Ishikawa (cell line): ENCODE measurements around the gene CEBPG.

ENCODE experiments used
- CEBPB ChIP-seq: IDR thresholded peaks from 2 replicates; pipeline ENCODE4 v1.6.1; 2012
- CREB1 ChIP-seq: IDR thresholded peaks from 2 replicates; pipeline ENCODE4 v1.6.1; 2012; ENCODE audit warnings: low read depth
- EGR1 ChIP-seq: IDR thresholded peaks from 2 replicates; pipeline ENCODE4 v1.6.1; 2012
- EP300 ChIP-seq: IDR thresholded peaks from 2 replicates; pipeline ENCODE4 v1.6.1; 2012; ENCODE audit warnings: borderline replicate concordance
- FOXM1 ChIP-seq: IDR thresholded peaks from 2 replicates; pipeline ENCODE4 v1.6.1; 2012; ENCODE audit warnings: low read depth, borderline replicate concordance
- NFIC ChIP-seq: IDR thresholded peaks from 2 replicates; pipeline ENCODE4 v1.6.1; 2012
- RAD21 ChIP-seq: IDR thresholded peaks from 2 replicates; pipeline ENCODE4 v1.6.1; 2012; ENCODE audit warnings: low read depth
- TAF1 ChIP-seq: IDR thresholded peaks from 2 replicates; pipeline ENCODE4 v1.6.1; 2012; ENCODE audit warnings: low read depth, mild to moderate bottlenecking
- TCF12 ChIP-seq: IDR thresholded peaks from 2 replicates; pipeline ENCODE4 v1.6.1; 2012; ENCODE audit warnings: low read depth
- TEAD4 ChIP-seq: IDR thresholded peaks from 2 replicates; pipeline ENCODE4 v1.6.1; 2012
- YY1 ChIP-seq: IDR thresholded peaks from 2 replicates; pipeline ENCODE4 v1.6.1; 2012; ENCODE audit warnings: low read depth
- ZBTB7A ChIP-seq: IDR thresholded peaks from 2 replicates; pipeline ENCODE4 v1.6.1; 2012; ENCODE audit warnings: low read depth
- TF ChIP-seq, protein P1 (sequence below): IDR thresholded peaks from 2 replicates; pipeline ENCODE4 v1.6.1; 2012; ENCODE audit warnings: low read depth, mild to moderate bottlenecking
- TF ChIP-seq, protein P2 (sequence below): IDR thresholded peaks from 2 replicates; pipeline ENCODE4 v1.6.1; 2012
- TF ChIP-seq, protein P3 (sequence below): IDR thresholded peaks from 2 replicates; pipeline ENCODE4 v1.6.1; 2012

CEBPG gene

DNA sequence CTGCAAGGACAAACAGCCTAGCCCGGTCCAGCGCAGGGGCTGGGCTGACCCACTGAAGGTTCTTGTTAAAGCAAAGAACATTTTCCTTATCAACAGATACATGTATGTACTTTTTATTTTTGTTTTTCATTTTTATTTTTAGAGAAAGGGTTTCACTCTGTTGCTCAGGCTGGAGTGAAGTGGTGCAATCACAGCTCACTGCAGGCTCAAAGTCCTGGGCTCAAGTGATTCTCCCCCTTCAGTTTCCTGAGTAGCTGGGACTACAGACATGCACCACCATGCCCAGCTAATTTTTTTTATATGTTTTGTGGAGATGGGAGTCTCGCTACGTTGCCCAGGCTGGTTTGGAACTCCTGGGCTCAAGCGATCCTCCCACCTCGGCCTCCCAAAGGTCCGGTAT lies 47.9 kb downstream of the CEBPG start:
- TF ChIP-seq, protein P1, sequence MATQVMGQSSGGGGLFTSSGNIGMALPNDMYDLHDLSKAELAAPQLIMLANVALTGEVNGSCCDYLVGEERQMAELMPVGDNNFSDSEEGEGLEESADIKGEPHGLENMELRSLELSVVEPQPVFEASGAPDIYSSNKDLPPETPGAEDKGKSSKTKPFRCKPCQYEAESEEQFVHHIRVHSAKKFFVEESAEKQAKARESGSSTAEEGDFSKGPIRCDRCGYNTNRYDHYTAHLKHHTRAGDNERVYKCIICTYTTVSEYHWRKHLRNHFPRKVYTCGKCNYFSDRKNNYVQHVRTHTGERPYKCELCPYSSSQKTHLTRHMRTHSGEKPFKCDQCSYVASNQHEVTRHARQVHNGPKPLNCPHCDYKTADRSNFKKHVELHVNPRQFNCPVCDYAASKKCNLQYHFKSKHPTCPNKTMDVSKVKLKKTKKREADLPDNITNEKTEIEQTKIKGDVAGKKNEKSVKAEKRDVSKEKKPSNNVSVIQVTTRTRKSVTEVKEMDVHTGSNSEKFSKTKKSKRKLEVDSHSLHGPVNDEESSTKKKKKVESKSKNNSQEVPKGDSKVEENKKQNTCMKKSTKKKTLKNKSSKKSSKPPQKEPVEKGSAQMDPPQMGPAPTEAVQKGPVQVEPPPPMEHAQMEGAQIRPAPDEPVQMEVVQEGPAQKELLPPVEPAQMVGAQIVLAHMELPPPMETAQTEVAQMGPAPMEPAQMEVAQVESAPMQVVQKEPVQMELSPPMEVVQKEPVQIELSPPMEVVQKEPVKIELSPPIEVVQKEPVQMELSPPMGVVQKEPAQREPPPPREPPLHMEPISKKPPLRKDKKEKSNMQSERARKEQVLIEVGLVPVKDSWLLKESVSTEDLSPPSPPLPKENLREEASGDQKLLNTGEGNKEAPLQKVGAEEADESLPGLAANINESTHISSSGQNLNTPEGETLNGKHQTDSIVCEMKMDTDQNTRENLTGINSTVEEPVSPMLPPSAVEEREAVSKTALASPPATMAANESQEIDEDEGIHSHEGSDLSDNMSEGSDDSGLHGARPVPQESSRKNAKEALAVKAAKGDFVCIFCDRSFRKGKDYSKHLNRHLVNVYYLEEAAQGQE = no peak
- TF ChIP-seq, protein P2, sequence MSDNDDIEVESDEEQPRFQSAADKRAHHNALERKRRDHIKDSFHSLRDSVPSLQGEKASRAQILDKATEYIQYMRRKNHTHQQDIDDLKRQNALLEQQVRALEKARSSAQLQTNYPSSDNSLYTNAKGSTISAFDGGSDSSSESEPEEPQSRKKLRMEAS = no peak
- TF ChIP-seq CEBPB (no peak), NFIC (no peak), FOXM1 (no peak), RAD21 (no peak), CREB1 (no peak), EGR1 (no peak), ZBTB7A (no peak)
- TF ChIP-seq, protein P3, sequence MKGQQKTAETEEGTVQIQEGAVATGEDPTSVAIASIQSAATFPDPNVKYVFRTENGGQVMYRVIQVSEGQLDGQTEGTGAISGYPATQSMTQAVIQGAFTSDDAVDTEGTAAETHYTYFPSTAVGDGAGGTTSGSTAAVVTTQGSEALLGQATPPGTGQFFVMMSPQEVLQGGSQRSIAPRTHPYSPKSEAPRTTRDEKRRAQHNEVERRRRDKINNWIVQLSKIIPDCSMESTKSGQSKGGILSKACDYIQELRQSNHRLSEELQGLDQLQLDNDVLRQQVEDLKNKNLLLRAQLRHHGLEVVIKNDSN = no peak

DNA sequence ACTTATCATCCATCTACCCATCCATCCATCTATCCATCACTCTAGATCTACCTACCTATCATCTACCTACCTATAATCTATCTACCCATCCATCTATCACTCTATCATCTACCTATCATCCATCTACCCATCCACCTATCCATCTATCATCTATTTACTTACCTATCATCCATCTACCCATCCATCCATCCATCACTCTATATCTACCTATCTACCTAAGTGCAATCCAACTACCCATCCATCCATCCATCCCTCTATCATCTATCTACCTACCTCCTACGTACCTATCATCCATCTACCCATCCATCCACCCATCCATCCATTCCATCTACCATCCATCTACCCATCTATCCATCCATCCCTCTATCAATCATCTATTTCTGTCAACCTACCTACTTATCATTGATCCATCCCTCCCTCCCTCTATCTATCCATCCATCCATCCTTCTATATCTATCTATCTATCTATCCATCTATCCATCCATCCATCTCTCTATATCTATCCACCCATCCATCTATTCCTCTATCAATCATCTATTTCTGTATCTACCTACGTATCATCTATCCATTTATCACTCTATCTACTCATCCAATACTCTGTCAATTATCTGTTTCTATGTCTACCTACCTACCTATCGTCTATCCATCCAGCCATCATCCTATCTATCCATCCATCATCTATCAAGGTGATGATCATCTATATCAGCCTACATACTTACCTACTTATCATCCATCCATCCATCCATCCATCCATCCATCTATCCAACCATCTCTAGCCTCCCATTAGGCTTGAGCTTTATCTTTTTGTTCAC lies 49.1 kb downstream of the CEBPG start:
- TF ChIP-seq TAF1 (no peak), EP300 (no peak), FOXM1 (no peak), TCF12 (no peak), NFIC (no peak), CEBPB (no peak), YY1 (no peak), TEAD4 (no peak), EGR1 (no peak), CREB1 (no peak), ZBTB7A (no peak), RAD21 (no peak)
- TF ChIP-seq, protein P1 = no peak
- TF ChIP-seq, protein P3 = no peak
- TF ChIP-seq, protein P2 = no peak

DNA sequence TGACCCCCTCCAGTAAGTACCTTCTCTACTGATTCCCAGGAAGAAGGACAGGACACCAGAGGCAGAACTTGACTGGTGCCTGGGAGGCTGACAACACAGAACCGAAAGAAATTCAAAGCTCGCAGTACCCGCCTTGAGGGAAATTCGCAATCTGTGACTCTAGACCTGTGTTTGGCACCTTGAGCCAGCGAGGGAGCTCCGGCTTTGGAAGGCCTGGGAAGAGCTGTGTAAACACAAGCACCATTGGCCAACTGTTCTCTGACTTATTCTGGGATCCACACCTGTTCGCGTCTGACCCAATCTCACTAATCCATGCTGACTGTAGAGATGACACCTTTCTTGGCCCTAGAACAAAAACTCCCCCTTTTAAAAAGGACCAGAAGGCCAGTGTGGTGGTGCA lies 50.7 kb downstream of the CEBPG start:
- TF ChIP-seq TCF12 = no peak
- TF ChIP-seq, protein P1 = no peak
- no peak for TF ChIP-seq TEAD4
- no peak for TF ChIP-seq EP300
- no peak for TF ChIP-seq NFIC
- no peak for TF ChIP-seq ZBTB7A
- no peak for TF ChIP-seq RAD21
- no peak for TF ChIP-seq FOXM1
- no peak for TF ChIP-seq CEBPB

DNA sequence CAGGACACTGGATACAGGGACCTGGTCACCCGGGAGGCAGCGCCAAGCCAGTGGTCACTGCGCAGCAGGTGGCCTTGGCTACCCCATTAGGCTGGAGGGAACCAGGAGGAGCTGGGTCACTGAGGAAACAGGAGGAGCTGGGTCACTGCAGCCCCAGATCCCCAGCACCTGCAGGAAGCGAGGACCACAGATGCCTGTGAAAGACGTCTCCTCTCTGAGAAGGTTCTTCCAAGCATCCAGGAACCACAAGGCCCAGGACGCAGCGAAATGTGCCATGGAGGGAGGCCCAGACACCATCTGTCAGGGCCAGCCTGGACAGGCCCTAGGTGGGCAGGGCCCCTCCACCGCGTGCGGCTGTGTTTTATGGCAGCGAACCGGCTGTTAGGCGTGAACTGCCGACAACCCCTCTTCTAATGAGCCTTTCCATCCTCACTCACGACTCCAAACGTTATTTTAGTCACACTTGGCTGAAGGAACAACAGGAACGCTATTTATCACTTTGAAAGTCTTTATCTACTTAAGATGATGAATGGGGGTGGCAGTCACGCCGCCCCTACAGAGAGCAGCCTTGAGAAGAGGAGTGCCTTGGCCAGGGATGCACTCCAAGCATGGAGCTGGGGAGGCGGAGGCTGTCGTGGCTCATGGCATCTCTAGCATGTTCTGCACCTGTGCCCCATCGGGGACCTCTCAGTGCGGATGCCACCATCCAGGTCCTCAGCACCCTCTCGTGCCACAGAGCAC lies 53.3 kb downstream of the CEBPG start:
- TF ChIP-seq YY1 (no peak), CREB1 (no peak), ZBTB7A (no peak), CEBPB (no peak), RAD21 (no peak), FOXM1 (no peak), NFIC (no peak), TEAD4 (no peak), EGR1 (no peak), TAF1 (no peak), EP300 (no peak), TCF12 (no peak)
- TF ChIP-seq, protein P3 = no peak
- TF ChIP-seq, protein P2 = no peak
- TF ChIP-seq, protein P1 = no peak
